Measurements from ENCODE around the gene DHX16.

The DHX16 gene

GRCh38 chr6:30626484-30627366 is 46.1 kb downstream of the DHX16 start, which contains the start of gene ATAT1:
ATAT1 (plus strand) TSS chr6:30626874.
- peak; percentile 95 for DNase-seq (ENCODE audit: low spot score)

- no peak for DNase-seq (ENCODE audit: low spot score)
Observed at GRCh38 chr6:30625511-30625910, 47.3 kb downstream of the DHX16 start.

GRCh38 chr6:30619561-30619960 is 53.2 kb downstream of the DHX16 start:
- DNase-seq (ENCODE audit: low spot score) = no peak

- no peak for DNase-seq (ENCODE audit: low spot score)
Observed at GRCh38 chr6:30618270-30618797, 54.5 kb downstream of the DHX16 start.

GRCh38 chr6:30617565-30618269 is 55.1 kb downstream of the DHX16 start, which contains the start of gene MRPS18B:
MRPS18B (plus strand) TSS chr6:30617840; CDS start chr6:30617866, 26 bp downstream.
- peak; percentile 88 for DNase-seq (ENCODE audit: low spot score)

- peak; percentile 88 for DNase-seq (ENCODE audit: low spot score)
Observed at GRCh38 chr6:30616811-30617564, 55.8 kb downstream of the DHX16 start, which contains the start of gene PPP1R10. PPP1R10 (minus strand) TSS chr6:30617243; CDS start chr6:30609944, 7,299 bp downstream.

GRCh38 chr6:30615958-30616810 is 56.6 kb downstream of the DHX16 start:
- DNase-seq (ENCODE audit: low spot score) = no peak

GRCh38 chr6:30615219-30615957 is 57.4 kb downstream of the DHX16 start:
- DNase-seq (ENCODE audit: low spot score) = no peak

- peak; percentile 74 for DNase-seq (ENCODE audit: low spot score)
Observed at GRCh38 chr6:30614843-30615218, 58.0 kb downstream of the DHX16 start.

- no peak for DNase-seq (ENCODE audit: low spot score)
Observed at GRCh38 chr6:30614044-30614842, 58.6 kb downstream of the DHX16 start.

- DNase-seq (ENCODE audit: low spot score) = no peak
Observed at GRCh38 chr6:30613251-30614043, 59.4 kb downstream of the DHX16 start.

- no peak for DNase-seq (ENCODE audit: low spot score)
Observed at GRCh38 chr6:30612687-30613248, 60.0 kb downstream of the DHX16 start.

GRCh38 chr6:30612213-30612612 is 60.6 kb downstream of the DHX16 start:
- DNase-seq (ENCODE audit: low spot score) = no peak

GRCh38 chr6:30611856-30612194 is 61.0 kb downstream of the DHX16 start:
- no peak for DNase-seq (ENCODE audit: low spot score)

- no peak for DNase-seq (ENCODE audit: low spot score)
Observed at GRCh38 chr6:30611150-30611855, 61.5 kb downstream of the DHX16 start.

- no peak for DNase-seq (ENCODE audit: low spot score)
Observed at GRCh38 chr6:30610065-30610464, 62.7 kb downstream of the DHX16 start.

GRCh38 chr6:30603961-30604360 is 68.8 kb downstream of the DHX16 start:
- no peak for DNase-seq (ENCODE audit: low spot score)

Data from iPS-NIHi11 (cell line).